Endothelial cell of umbilical vein (primary cell): Measurements from ENCODE around the gene TEN1.
"Not testable (repeated sequence)": the region's sequence is repeated elsewhere in the genome, so short reads cannot be mapped to it uniquely, and the experiment has no call there.

Experiments used
- GATA2 ChIP-seq: IDR thresholded peaks from 2 replicates; pipeline ENCODE4 v1.7.0; 2011; ENCODE audit warnings: low read depth, mild to moderate bottlenecking, moderate library complexity, mixed read lengths, low read length; ENCODE audit not compliant: insufficient read length, insufficient read depth
- JUN ChIP-seq: IDR thresholded peaks from 2 replicates; pipeline ENCODE4 v1.6.1; 2011; ENCODE audit warnings: borderline replicate concordance, low read depth; ENCODE audit not compliant: insufficient read length, insufficient read depth
- POLR2A ChIP-seq: IDR thresholded peaks from 2 replicates; pipeline ENCODE4 v1.6.1; 2012; ENCODE audit warnings: low read depth, mild to moderate bottlenecking, control low read depth, low read length
- POLR2AphosphoS5 ChIP-seq: IDR thresholded peaks from 2 replicates; pipeline ENCODE4 v1.6.1; 2012; ENCODE audit warnings: low read depth, mild to moderate bottlenecking, control low read depth, low read length, moderate library complexity; ENCODE audit not compliant: insufficient read depth
- TF ChIP-seq, protein P1 (sequence below), 2 donors: IDR thresholded peaks; 1 replicate in 1 of 2; 2 replicates in 1 of 2; pipeline ENCODE4 v1.5.1; 2011; ENCODE audit warnings: low read length in 2 of 2, mild to moderate bottlenecking in 2 of 2, moderate library complexity in 2 of 2, control low read depth in 1 of 2, inconsistent platforms in 1 of 2, low read depth in 1 of 2; ENCODE audit not compliant: insufficient read depth in 1 of 2; ENCODE audit errors: extremely low read depth in 1 of 2

DNA sequence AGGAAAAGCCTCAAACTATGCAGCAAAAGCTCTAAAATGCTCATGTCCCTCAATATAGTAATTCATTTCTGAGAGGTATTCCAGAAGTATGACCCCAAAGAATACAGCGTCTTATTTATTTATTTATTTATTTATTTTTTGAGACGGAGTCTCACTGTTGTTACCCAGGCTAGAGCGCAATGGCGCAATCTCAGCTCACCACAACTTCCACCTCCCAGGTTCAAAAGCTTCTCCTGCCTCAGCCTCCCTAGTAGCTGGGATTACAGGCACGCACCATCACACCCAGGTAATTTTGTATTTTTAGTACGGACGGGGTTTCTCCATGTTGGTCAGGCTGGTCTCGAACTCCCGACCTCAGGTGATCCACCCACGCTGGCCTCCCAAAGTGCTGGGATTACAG lies 10.0 kb upstream of the TEN1 start:
- TF ChIP-seq POLR2AphosphoS5, POLR2A, JUN, GATA2: not testable (repeated sequence)
- TF ChIP-seq, protein P1, sequence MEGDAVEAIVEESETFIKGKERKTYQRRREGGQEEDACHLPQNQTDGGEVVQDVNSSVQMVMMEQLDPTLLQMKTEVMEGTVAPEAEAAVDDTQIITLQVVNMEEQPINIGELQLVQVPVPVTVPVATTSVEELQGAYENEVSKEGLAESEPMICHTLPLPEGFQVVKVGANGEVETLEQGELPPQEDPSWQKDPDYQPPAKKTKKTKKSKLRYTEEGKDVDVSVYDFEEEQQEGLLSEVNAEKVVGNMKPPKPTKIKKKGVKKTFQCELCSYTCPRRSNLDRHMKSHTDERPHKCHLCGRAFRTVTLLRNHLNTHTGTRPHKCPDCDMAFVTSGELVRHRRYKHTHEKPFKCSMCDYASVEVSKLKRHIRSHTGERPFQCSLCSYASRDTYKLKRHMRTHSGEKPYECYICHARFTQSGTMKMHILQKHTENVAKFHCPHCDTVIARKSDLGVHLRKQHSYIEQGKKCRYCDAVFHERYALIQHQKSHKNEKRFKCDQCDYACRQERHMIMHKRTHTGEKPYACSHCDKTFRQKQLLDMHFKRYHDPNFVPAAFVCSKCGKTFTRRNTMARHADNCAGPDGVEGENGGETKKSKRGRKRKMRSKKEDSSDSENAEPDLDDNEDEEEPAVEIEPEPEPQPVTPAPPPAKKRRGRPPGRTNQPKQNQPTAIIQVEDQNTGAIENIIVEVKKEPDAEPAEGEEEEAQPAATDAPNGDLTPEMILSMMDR (IDR thresholded peaks at IDR 0.05; ENCODE audit: extremely low read depth in 1 of 2, insufficient read depth in 1 of 2, low read depth in 1 of 2, low read length in 2 of 2) = not testable (repeated sequence)
